Activated CD4-positive, alpha-beta T cell treated with anti-CD3 and anti-CD28 coated beads for 48 hours (primary cell): ENCODE data around the gene PRAMEF20.

Source experiments
- DNase-seq: peaks from one replicate; pipeline ENCODE4 v3.0.0-alpha.2; 2020

The PRAMEF20 gene

DNA sequence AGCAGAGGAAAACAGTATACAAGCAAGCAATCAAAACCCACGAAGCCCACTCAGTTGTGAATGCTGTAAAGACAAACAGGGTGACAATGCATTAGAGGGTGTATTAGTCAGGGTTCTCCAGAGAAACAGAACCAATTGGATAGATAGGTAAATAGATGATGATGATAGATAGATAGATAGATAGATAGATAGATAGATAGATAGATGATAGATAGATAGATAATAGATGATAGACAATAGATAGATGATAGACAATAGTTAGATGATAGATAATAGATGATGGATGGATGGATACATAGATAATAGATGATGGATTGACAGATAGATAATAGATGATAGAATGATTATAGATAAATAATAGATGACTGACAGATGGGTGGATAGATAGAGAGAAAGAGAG lies 55.3 kb downstream of the PRAMEF20 start:
- DNase-seq = no peak

DNA sequence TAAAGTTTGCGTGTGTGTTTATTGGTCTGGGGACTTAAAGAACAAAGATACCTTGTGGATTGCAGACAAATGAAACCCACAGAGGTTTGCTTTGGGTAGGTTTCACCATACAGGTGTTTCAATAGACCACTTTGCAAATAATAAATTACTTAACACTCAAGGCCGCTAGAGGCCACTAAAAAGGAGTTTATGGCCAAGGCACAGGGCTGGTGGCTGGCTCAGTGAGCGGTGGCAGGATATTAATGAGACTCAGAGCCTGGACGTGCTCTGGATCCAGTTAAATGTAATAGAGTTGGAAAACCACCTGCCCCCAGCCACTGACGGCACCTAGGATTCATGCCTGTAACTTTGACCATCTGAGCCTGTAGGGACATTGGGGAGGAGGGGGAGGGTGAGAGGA lies 59.1 kb downstream of the PRAMEF20 start:
- no peak for DNase-seq
